Kidney (tissue), 14 donors: Measurements from ENCODE around the gene VAC14. TPM values are rescaled to one million over a fixed set of nuclear protein-coding genes. Genes with fewer than 3 reads are reported as not detected.

Source experiments
- DNase-seq, 5 donors: peaks; one replicate each; pipeline ENCODE4 v3.0.0-alpha.2; 2013 to 2020
- FAIRE-seq: peaks from 2 replicates; lab custom pipeline; 2012; peaks lifted over from hg19 to GRCh38; lab: Jason Lieb, UNC
- H3K27ac ChIP-seq, 2 donors: one replicate each; pipeline ENCODE4 v1.7.0; 2013; ENCODE audit warnings: low read depth in 2 of 2, low read length in 2 of 2, inconsistent platforms in 1 of 2
- H3K27me3 ChIP-seq: one replicate; pipeline ENCODE4 v1.7.1; 2013; ENCODE audit warnings: low read length, inconsistent platforms; ENCODE audit not compliant: control insufficient read depth, insufficient read depth
- H3K36me3 ChIP-seq, 3 donors: one replicate each; pipeline versions ENCODE4 v1.7.0 to v1.7.1; 2013; ENCODE audit warnings: low read length in 3 of 3, control low read depth in 1 of 3, inconsistent platforms in 1 of 3; ENCODE audit not compliant: insufficient read depth in 3 of 3, control insufficient read depth in 2 of 3
- H3K4me1 ChIP-seq, 3 donors: one replicate each; pipeline versions ENCODE4 v1.7.0 to v1.7.1; 2013; ENCODE audit warnings: low read length in 3 of 3, inconsistent platforms in 1 of 3, low read depth in 1 of 3; ENCODE audit not compliant: control insufficient read depth in 2 of 3, insufficient read depth in 2 of 3
- H3K4me3 ChIP-seq, 3 donors: one replicate each; pipeline versions ENCODE4 v1.7.0 to v1.8.1; 2013; ENCODE audit warnings: low read length in 3 of 3, control low read depth in 1 of 3, inconsistent platforms in 1 of 3
- H3K9ac ChIP-seq, 3 donors: one replicate each; pipeline versions ENCODE4 v1.7.0 to v1.7.1; 2013; ENCODE audit warnings: low read length in 3 of 3, control low read depth in 1 of 3, inconsistent platforms in 1 of 3
- H3K9me3 ChIP-seq, 3 donors: one replicate each; pipeline versions ENCODE4 v1.7.0 to v1.7.1; 2013; ENCODE audit warnings: low read length in 3 of 3, control low read depth in 1 of 3, inconsistent platforms in 1 of 3; ENCODE audit not compliant: control insufficient read depth in 2 of 3, insufficient read depth in 1 of 3
- CTCF ChIP-seq: IDR thresholded peaks from 3 replicates; pipeline ENCODE4 v1.5.1; 2012; ENCODE audit warnings: mild to moderate bottlenecking, moderate library complexity, borderline replicate concordance; ENCODE audit not compliant: insufficient read depth; ENCODE audit errors: extremely low read depth
- intact Hi-C: fragments of 100-400 bp; cut with DNase I; formaldehyde crosslinking; loops from one replicate; pipeline ENCODE4 v1.11.1; 2022
- polyA plus RNA-seq: library from polyadenylated mRNA; stranded (reverse); fragments of 350-450 nt; fragmentation: Illumina TruSeq; extraction: RNeasy Lipid Tissue Mini Kit (QIAGEN cat#74804); gene quantifications from one replicate; pipeline ENCODE4 v1.2.3, GENCODE V29; 2014; ENCODE audit warnings: low read depth, low replicate concordance; ENCODE audit not compliant: insufficient read depth
- total RNA-seq: library from RNA; stranded (reverse); fragmentation: NEBNext Ultra II Directional; extraction: Animal tissue kit (Norgen Biotek cat#: 25700); gene quantifications from one replicate; pipeline ENCODE4 v1.2.1, GENCODE V29; 2021
- donor health status: control.
- donor health status: control.
- donor health status: control.
- donor health status: control.
- donor health status: control.
- donor health status: DM: yes; HTN: yes; CAD: no.
- donor health status: Normal renal cell carcinoma (clear cell type).

Gene VAC14
- total and polyA plus RNA-seq, 2 donors from 2014 or later: 36.8 to 41.9 TPM

DNA sequence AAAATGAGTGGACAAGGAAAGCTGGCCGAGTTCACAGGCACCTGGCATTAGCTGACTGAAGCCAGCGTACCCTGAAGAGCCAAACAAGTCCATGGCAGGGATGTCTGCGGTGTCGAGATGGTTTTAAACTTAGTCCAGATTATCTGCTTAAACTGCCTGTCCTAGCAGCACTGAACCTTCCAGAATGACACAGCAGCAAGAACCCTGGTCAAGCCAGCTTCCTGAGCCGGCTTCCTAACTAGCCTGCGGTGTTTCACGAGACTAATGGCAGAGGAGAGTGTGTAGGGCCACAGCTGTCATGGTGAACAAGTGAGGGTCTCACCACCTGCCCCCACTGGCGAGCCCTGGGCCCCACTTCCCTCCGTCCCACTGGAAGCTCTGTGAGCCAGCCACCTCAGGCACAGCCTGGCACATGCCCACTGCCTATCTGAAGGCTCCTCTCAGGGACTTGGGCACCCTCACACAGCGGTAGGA lies 86.3 kb downstream of the VAC14 start:
- Histone ChIP-seq H3K27me3 (no peaks in the 10 kb centered on the region), H3K36me3 (peaks cover 0 to 3% (median 0%) of the 10 kb centered on the region in 3 donors), H3K9ac (peak overlapping the region in 2 of 3 donors; percentile 6 to 24), H3K4me3 (no peak overlapping the region), H3K27ac (peak overlapping the region; percentile 93 to 97), H3K4me1 (peaks cover 7 to 53% (median 42%) of the 10 kb centered on the region in 3 donors), H3K9me3 (peaks cover 0 to 3% (median 0%) of the 10 kb centered on the region in 3 donors)
- no peak for TF ChIP-seq CTCF
- intact Hi-C loops: no loop called here
- FAIRE-seq (no peak), DNase-seq (peak in 1 of 5 donors; percentile 32)

GRCh38 chr16:70713824-70714223 lies 87.1 kb downstream of the VAC14 start:
- Histone ChIP-seq H3K27me3 (no peaks in the 10 kb centered on the region), H3K9me3 (no peaks in the 10 kb centered on the region), H3K4me3 (no peak overlapping the region), H3K36me3 (no peaks in the 10 kb centered on the region), H3K27ac (peak overlapping the region; percentile 93 to 97), H3K4me1 (peaks cover 7 to 61% (median 45%) of the 10 kb centered on the region in 3 donors), H3K9ac (no peak overlapping the region)
- TF ChIP-seq CTCF: no peak
- intact Hi-C loops: no loop called here
- peak in 1 of 5 donors; percentile 57 for DNase-seq
- FAIRE-seq: no peak

GRCh38 chr16:70713342-70713741 lies 87.6 kb downstream of the VAC14 start:
- H3K36me3 ChIP-seq: no peaks in the 10 kb centered on the region
- FAIRE-seq (no peak), DNase-seq (peak in 1 of 5 donors; percentile 32)
- H3K9ac ChIP-seq: peak overlapping the region in 1 of 3 donors; percentile 15
- H3K4me3 ChIP-seq: no peak overlapping the region
- H3K27me3 ChIP-seq: no peaks in the 10 kb centered on the region
- no peaks in the 10 kb centered on the region for H3K9me3 ChIP-seq
- H3K4me1 ChIP-seq: peaks cover 7 to 66% (median 49%) of the 10 kb centered on the region in 3 donors
- TF ChIP-seq CTCF: no peak
- intact Hi-C loops: no loop called here
- H3K27ac ChIP-seq: peak overlapping the region in 1 of 2 donors; percentile 93

GRCh38 chr16:70712942-70713341 lies 88.0 kb downstream of the VAC14 start:
- peaks cover 7 to 67% (median 51%) of the 10 kb centered on the region in 3 donors for H3K4me1 ChIP-seq
- no peaks in the 10 kb centered on the region for H3K36me3 ChIP-seq
- no peak for TF ChIP-seq CTCF
- H3K27me3 ChIP-seq: no peaks in the 10 kb centered on the region
- H3K27ac ChIP-seq: no peak overlapping the region
- no peak overlapping the region for H3K4me3 ChIP-seq
- peak overlapping the region in 1 of 3 donors; percentile 15 for H3K9ac ChIP-seq
- DNase-seq (no peak), FAIRE-seq (no peak)
- no peaks in the 10 kb centered on the region for H3K9me3 ChIP-seq
- intact Hi-C loops: no loop called here
